Activated CD8-positive, alpha-beta T cell treated with anti-CD3 and anti-CD28 coated beads for 36 hours (primary cell): ENCODE data around the gene SH3BP2. TPM values are rescaled to one million over a fixed set of nuclear protein-coding genes. Genes with fewer than 3 reads are reported as not detected.
A peak's percentile ranks its signal among the peaks of the same experiment; 100 is the strongest.

Source experiments
- ATAC-seq: fragments of 200-7000 bp; cut with Tn5 transposase; one replicate; pipeline ENCODE4 v1.10.0; 2021; ENCODE audit warnings: mild to moderate bottlenecking, moderate library complexity
- CTCF ChIA-PET: fragments of 350-600 bp; sonication (Branson Sonifier 250); formaldehyde crosslinking; loops from one replicate; lab custom pipeline; 2021; ENCODE audit warnings: antibody characterized with exemption; lab: Charles Lee
- POLR2A ChIA-PET: fragments of 350-600 bp; sonication (Branson Sonifier 250); formaldehyde crosslinking; loops from one replicate; lab custom pipeline; 2021; ENCODE audit warnings: antibody characterized with exemption; lab: Charles Lee
- DNase-seq: peaks from one replicate; pipeline ENCODE4 v3.0.0-alpha.2; 2020
- H3K27ac Mint-ChIP-seq: one replicate; pipeline ENCODE4 v1.8.0; 2021; ENCODE audit warnings: mild to moderate bottlenecking, mixed read lengths
- H3K27me3 Mint-ChIP-seq: one replicate; pipeline ENCODE4 v1.8.0; 2021; ENCODE audit warnings: mixed read lengths
- H3K36me3 Mint-ChIP-seq: one replicate; pipeline ENCODE4 v1.8.0; 2021; ENCODE audit warnings: low read depth, mixed read lengths
- H3K4me1 Mint-ChIP-seq: one replicate; pipeline ENCODE4 v1.8.0; 2021; ENCODE audit warnings: low read depth, mixed read lengths
- H3K4me3 Mint-ChIP-seq: one replicate; pipeline ENCODE4 v1.8.0; 2021; ENCODE audit warnings: mild to moderate bottlenecking, moderate library complexity, mixed read lengths
- H3K9me3 Mint-ChIP-seq: one replicate; pipeline ENCODE4 v1.8.0; 2021; ENCODE audit warnings: mixed read lengths
- intact Hi-C: fragments of 100-400 bp; cut with micrococcal nuclease; formaldehyde crosslinking; loops from one replicate; pipeline ENCODE4 v1.10.0; 2022
- total RNA-seq, 2 experiments: library from RNA; stranded (reverse); gene quantifications; one replicate each; pipeline ENCODE4 v1.2.3, GENCODE V29; 2021
- TF ChIP-seq, protein P1 (sequence below): fragments of 200-600 bp; IDR thresholded peaks from one replicate; pipeline ENCODE4 v1.8.0; 2022; ENCODE audit warnings: antibody characterized with exemption, mild to moderate bottlenecking

SH3BP2 gene
- total RNA-seq, 2 experiments from 2014 or later: 54.8 to 59.0 TPM

DNA sequence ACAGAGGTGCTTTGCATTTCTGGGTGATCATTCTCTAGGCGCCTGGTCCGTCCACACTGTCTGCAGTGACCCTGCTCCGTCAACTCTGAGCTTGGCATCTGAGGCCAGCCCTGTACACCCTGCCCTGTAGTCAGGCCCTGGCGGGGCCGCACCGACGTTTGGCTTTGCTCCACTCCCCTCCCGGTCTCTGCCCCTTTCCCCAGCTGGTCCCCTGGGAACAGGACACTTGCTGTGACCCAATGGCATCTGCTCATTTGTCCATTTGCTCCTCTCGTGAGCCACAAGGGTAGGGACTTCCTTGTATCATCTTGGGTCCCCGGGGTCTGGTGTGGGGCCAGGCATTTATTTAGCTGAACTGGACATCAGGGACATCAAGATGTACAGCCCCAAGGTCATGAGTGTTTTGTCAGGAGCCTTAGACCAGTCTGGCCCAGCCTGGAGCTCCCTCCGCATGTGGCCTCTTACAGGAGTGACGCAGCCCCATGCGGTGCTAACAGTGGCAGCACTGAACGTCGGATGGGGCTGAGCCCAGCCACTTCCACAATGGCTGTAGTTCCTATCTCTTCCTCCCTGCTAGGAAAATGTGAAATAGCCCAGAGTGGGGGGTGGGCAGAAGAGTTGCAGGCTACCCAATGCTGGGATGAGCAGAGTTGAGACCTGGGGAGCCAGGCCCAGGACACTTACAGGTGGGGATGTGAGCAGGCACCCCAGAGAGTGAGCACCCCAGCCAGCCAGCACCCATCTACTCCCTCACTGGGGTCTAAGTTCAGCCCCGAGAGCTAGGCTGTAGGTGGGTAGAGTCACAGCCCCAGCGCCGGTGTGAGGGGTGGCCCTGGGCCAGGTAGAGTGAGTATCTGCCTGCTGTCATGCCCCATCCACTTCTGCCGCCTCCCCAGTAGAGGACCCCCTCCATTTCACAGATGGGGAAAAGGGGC is 2.0 kb upstream of the SH3BP2 start:
- no peaks in the 10 kb centered on the region for H3K36me3 Mint-ChIP-seq
- ChIA-PET POLR2A (interaction anchor here (0.6 to 1.7 kb wide), 8 partner anchors 10 to 45 kb away, joined by 3 to 8 read pairs (median 3); no protein-coding TSS in a partner anchor), CTCF (no interaction called here)
- H3K9me3 Mint-ChIP-seq: no peaks in the 10 kb centered on the region
- H3K27me3 Mint-ChIP-seq: no peaks in the 10 kb centered on the region
- intact Hi-C loops: no loop called here
- TF ChIP-seq, protein P1, sequence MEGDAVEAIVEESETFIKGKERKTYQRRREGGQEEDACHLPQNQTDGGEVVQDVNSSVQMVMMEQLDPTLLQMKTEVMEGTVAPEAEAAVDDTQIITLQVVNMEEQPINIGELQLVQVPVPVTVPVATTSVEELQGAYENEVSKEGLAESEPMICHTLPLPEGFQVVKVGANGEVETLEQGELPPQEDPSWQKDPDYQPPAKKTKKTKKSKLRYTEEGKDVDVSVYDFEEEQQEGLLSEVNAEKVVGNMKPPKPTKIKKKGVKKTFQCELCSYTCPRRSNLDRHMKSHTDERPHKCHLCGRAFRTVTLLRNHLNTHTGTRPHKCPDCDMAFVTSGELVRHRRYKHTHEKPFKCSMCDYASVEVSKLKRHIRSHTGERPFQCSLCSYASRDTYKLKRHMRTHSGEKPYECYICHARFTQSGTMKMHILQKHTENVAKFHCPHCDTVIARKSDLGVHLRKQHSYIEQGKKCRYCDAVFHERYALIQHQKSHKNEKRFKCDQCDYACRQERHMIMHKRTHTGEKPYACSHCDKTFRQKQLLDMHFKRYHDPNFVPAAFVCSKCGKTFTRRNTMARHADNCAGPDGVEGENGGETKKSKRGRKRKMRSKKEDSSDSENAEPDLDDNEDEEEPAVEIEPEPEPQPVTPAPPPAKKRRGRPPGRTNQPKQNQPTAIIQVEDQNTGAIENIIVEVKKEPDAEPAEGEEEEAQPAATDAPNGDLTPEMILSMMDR: no peak
- no peak overlapping the region for H3K27ac Mint-ChIP-seq
- no peak overlapping the region for H3K4me3 Mint-ChIP-seq
- no peak for ATAC-seq
- H3K4me1 Mint-ChIP-seq: peaks cover 50% of the 10 kb centered on the region
- DNase-seq: no peak

DNA sequence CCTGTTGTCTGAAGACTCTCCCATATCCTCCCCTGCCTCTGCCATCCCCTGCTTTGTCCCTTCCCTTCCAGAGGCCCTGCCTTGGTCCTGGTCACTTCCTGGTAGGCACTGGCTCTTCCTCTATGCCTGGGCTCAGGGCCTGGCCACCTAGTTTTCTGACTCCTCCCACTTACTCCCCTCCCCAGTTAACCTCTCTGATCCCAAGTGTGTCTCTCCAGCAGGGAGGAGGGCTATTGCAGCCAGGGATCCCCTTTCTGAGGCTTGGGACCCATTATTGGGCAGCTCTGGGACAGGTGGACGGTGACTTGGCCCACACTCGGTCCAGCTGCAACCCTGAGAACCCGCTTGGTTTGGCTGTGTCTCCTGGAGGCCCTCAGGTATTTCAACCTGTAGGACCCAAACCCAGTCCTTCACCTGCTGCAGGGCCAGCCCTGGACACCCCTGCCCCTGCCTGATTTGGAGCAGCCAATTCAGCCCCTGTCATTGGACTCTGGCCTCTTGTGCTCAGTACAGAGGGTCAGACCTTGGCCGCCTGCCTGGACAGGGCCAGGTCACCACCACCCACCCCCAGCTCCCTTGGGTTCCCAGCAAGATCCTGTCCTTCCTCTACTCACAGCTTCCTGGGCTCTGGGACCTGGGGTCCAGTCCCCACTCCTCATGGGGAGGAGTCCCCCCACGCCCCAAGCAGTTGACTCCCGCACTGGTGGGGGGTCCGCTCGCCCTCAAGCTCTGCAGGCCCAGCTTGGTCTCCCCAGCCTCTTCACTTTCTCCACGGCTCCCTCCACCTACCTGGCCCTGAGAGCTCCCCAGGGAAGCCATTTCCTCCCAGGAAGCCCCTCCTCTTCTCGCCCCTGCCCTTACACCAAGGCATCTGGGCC is 1.1 kb upstream of the SH3BP2 start:
- H3K27ac Mint-ChIP-seq: no peak overlapping the region
- DNase-seq (no peak), ATAC-seq (no peak)
- H3K36me3 Mint-ChIP-seq: no peaks in the 10 kb centered on the region
- peak overlapping the region; percentile 40 for H3K4me3 Mint-ChIP-seq
- ChIA-PET CTCF (no interaction called here), POLR2A (interaction anchor here (0.7 kb wide), 1 partner anchor 20 kb away, joined by 3 read pairs; no protein-coding TSS in a partner anchor)
- TF ChIP-seq, protein P1: no peak
- intact Hi-C loops: no loop called here
- H3K4me1 Mint-ChIP-seq: peaks cover 45% of the 10 kb centered on the region
- no peaks in the 10 kb centered on the region for H3K27me3 Mint-ChIP-seq
- no peaks in the 10 kb centered on the region for H3K9me3 Mint-ChIP-seq

GRCh38 chr4:2792396-2792710 is 532 bp upstream of the SH3BP2 start:
- Mint-ChIP-seq H3K9me3 (no peaks in the 10 kb centered on the region), H3K27ac (no peak overlapping the region), H3K4me3 (peak overlapping the region; percentile 40), H3K4me1 (peaks cover 46% of the 10 kb centered on the region), H3K27me3 (no peaks in the 10 kb centered on the region), H3K36me3 (no peaks in the 10 kb centered on the region)
- ChIA-PET POLR2A (no interaction called here), CTCF (no interaction called here)
- TF ChIP-seq, protein P1: no peak
- intact Hi-C loops: no loop called here
- DNase-seq (no peak), ATAC-seq (no peak)

DNA sequence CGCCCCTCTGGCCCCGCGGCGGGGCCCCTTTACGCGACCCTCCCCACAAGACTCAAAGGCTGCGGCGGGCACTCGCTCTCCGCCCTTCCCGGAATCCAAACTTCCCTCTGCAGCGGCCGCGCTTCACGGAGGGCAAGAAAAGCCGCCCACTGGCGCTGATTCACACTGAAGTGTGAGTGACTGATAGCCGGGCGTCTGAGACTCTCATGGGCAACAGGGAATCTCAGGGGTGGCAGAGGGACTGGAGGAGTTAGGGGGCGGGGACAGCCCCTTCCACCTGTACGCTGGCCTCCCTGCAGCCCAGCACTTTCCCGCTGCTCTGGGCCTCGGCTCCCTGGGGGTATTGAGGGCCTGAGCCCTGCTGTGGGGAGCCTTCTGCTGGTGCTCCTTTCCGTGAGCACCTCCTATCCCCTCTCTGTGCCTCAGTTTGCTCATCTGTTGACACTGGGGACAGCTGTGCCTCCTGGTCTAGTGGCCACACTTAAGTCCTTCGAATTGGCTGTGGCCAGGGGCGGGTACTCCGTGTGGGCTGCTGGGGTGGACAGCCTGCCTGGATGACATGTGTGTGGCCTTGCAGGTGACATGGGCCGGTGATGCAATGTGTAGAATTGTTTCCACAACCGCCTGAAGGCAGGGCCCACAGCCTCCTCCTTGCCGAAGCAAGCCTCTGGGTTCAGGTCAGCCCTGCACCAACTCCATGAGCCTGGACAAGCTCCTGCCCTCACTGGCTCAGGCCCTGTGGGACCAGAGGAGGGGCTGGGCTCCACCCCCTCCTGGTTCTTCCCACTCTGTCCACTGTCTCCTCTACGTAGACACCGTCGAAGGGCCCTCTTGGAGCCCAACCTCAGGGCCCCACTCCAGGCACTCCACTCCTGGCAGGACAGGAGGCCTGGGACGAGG is 951 bp downstream of the SH3BP2 start:
- Mint-ChIP-seq H3K4me3 (peak overlapping the region; percentile 77), H3K36me3 (no peaks in the 10 kb centered on the region), H3K9me3 (no peaks in the 10 kb centered on the region), H3K27me3 (no peaks in the 10 kb centered on the region), H3K4me1 (peaks cover 47% of the 10 kb centered on the region), H3K27ac (peak overlapping the region; percentile 78)
- TF ChIP-seq, protein P1: no peak
- intact Hi-C loops: no loop called here
- ATAC-seq: peak; percentile 22
- ChIA-PET POLR2A (interaction anchor here (1.0 to 2.0 kb wide), 4 partner anchors 8 to 25 kb away, joined by 4 to 5 read pairs (median 4); no protein-coding TSS in a partner anchor), CTCF (no interaction called here)
- peak; percentile 78 for DNase-seq
